Tibial nerve (tissue), 4 donors: ENCODE data around the gene CRYBG3. TPM values are rescaled to one million over a fixed set of nuclear protein-coding genes. Genes with fewer than 3 reads are reported as not detected.

Experiments
- DNase-seq, 2 donors: peaks; one replicate each; pipeline ENCODE4 v3.0.0-alpha.2; 2019; ENCODE audit warnings: low spot score in 2 of 2
- H3K27ac ChIP-seq, 4 donors: fragments of 200-600 bp; sonication (generic) in 3 of 4; one replicate each; pipeline ENCODE4 v1.5.1; 2017 to 2019; ENCODE audit warnings: mild to moderate bottlenecking in 1 of 4
- H3K27me3 ChIP-seq, 2 donors: fragments of 200-600 bp; sonication (generic) in 1 of 2; one replicate each; pipeline versions ENCODE4 v1.5.1 to v1.6.0; 2017 to 2019
- H3K36me3 ChIP-seq, 3 donors: fragments of 200-600 bp; sonication (generic); one replicate each; pipeline ENCODE4 v1.5.1; 2018 to 2019
- H3K4me1 ChIP-seq, 4 donors: fragments of 200-600 bp; sonication (generic) in 3 of 4; one replicate each; pipeline ENCODE4 v1.5.1; 2017 to 2019
- H3K4me3 ChIP-seq, 4 donors: fragments of 200-600 bp; sonication (generic) in 3 of 4; one replicate each; pipeline ENCODE4 v1.5.1; 2017 to 2019; ENCODE audit warnings: mild to moderate bottlenecking in 1 of 4, moderate library complexity in 1 of 4
- H3K9me3 ChIP-seq, 4 donors: fragments of 200-600 bp; sonication (generic) in 3 of 4; one replicate each; pipeline ENCODE4 v1.5.1; 2017 to 2019
- EP300 ChIP-seq, 2 donors: sonication (generic); formaldehyde crosslinking; IDR thresholded peaks; one replicate each; pipeline ENCODE4 v1.6.1; 2017; ENCODE audit warnings: antibody characterized with exemption in 2 of 2, mild to moderate bottlenecking in 1 of 2
- POLR2A ChIP-seq, 2 donors: fragments of 450-650 bp; IDR thresholded peaks; one replicate each; pipeline ENCODE4 v1.6.1; 2017; ENCODE audit warnings: antibody characterized with exemption in 2 of 2, mild to moderate bottlenecking in 2 of 2, moderate library complexity in 2 of 2
- WGBS, 2 donors: methylation state at CpG; one replicate each; pipeline ENCODE4 v1.1.5; 2018; 5-methylcytosine and 5-hydroxymethylcytosine counted together
- total RNA-seq, 4 donors: library from RNA; depleted of rRNA; stranded (reverse); fragments of >200 nt; gene quantifications; one replicate each; pipeline ENCODE4 v1.1.0, GENCODE V29; 2016
- TF ChIP-seq, protein P1 (sequence below), 5 experiments: fragments of 200-600 bp in 3 of 5; fragments of 450-650 bp in 2 of 5; sonication (generic) in 3 of 5; IDR thresholded peaks; one replicate each; pipeline ENCODE4 v1.5.1; 2016 to 2019; ENCODE audit warnings: antibody characterized with exemption in 5 of 5, mild to moderate bottlenecking in 3 of 5, moderate library complexity in 2 of 5

Gene CRYBG3
- total RNA-seq, 4 donors from 2014 or later = 30.9 to 48.1 (median 32.1) TPM

GRCh38 chr3:97952872-97953271 is 131.1 kb downstream of the CRYBG3 start:
- Histone ChIP-seq H3K27ac (no peak overlapping the region), H3K27me3 (no peaks in the 10 kb centered on the region), H3K9me3 (no peaks in the 10 kb centered on the region), H3K36me3 (peaks cover 0 to 81% (median 2%) of the 10 kb centered on the region in 3 donors), H3K4me3 (no peak overlapping the region), H3K4me1 (peaks cover 0 to 10% (median 0%) of the 10 kb centered on the region in 4 donors)
- TF ChIP-seq, protein P1, sequence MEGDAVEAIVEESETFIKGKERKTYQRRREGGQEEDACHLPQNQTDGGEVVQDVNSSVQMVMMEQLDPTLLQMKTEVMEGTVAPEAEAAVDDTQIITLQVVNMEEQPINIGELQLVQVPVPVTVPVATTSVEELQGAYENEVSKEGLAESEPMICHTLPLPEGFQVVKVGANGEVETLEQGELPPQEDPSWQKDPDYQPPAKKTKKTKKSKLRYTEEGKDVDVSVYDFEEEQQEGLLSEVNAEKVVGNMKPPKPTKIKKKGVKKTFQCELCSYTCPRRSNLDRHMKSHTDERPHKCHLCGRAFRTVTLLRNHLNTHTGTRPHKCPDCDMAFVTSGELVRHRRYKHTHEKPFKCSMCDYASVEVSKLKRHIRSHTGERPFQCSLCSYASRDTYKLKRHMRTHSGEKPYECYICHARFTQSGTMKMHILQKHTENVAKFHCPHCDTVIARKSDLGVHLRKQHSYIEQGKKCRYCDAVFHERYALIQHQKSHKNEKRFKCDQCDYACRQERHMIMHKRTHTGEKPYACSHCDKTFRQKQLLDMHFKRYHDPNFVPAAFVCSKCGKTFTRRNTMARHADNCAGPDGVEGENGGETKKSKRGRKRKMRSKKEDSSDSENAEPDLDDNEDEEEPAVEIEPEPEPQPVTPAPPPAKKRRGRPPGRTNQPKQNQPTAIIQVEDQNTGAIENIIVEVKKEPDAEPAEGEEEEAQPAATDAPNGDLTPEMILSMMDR (IDR thresholded peaks at IDR 0.05) = no peak
- TF ChIP-seq EP300 (IDR thresholded peaks at IDR 0.05) (no peak), POLR2A (IDR thresholded peaks at IDR 0.05) (no peak)
- 96 to 100% methylated on average over 1 of the region's 1 CpG for WGBS, 2 donors
- DNase-seq = no peak

GRCh38 chr3:97954228-97954827 is 132.5 kb downstream of the CRYBG3 start:
- no peaks in the 10 kb centered on the region for H3K9me3 ChIP-seq
- no peak for TF ChIP-seq EP300 (IDR thresholded peaks at IDR 0.05)
- TF ChIP-seq, protein P1 (IDR thresholded peaks at IDR 0.05) = no peak
- no peak for TF ChIP-seq POLR2A (IDR thresholded peaks at IDR 0.05)
- H3K27ac ChIP-seq = no peak overlapping the region
- WGBS, 2 donors = 82 to 90% methylated on average over 9 of the region's 9 CpGs
- H3K27me3 ChIP-seq = no peaks in the 10 kb centered on the region
- no peak for DNase-seq
- no peak overlapping the region for H3K4me3 ChIP-seq
- peaks cover 0 to 80% (median 2%) of the 10 kb centered on the region in 3 donors for H3K36me3 ChIP-seq
- peaks cover 0 to 17% (median 0%) of the 10 kb centered on the region in 4 donors for H3K4me1 ChIP-seq

DNA sequence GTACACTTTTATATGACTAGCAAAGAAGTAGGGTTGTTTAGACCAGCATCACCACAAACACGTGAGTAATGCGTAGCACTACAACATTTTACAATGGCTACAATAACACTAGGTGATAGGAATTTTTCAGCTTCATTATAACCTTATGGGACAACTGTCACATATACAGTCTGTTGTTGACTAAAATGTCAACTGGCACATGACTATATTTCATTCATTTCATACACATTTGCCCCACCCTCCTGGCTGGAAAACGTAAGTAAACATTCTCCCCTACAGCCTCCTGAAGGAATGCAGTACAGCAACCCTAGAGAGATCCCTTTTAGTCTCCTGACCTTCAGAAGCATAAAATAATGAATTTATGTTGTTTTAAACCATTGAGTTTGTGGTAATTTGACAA is 134.2 kb downstream of the CRYBG3 start:
- no peak overlapping the region for H3K4me3 ChIP-seq
- H3K4me1 ChIP-seq = peaks cover 0 to 28% (median 2%) of the 10 kb centered on the region in 4 donors
- TF ChIP-seq, protein P1 (IDR thresholded peaks at IDR 0.05) = no peak
- TF ChIP-seq POLR2A (IDR thresholded peaks at IDR 0.05) = no peak
- TF ChIP-seq EP300 (IDR thresholded peaks at IDR 0.05) = no peak
- WGBS, 2 donors = 72 to 74% methylated on average over 3 of the region's 3 CpGs
- H3K27ac ChIP-seq = no peak overlapping the region
- H3K9me3 ChIP-seq = no peaks in the 10 kb centered on the region
- DNase-seq = no peak
- H3K36me3 ChIP-seq = peaks cover 0 to 71% (median 2%) of the 10 kb centered on the region in 3 donors
- H3K27me3 ChIP-seq = no peaks in the 10 kb centered on the region

DNA sequence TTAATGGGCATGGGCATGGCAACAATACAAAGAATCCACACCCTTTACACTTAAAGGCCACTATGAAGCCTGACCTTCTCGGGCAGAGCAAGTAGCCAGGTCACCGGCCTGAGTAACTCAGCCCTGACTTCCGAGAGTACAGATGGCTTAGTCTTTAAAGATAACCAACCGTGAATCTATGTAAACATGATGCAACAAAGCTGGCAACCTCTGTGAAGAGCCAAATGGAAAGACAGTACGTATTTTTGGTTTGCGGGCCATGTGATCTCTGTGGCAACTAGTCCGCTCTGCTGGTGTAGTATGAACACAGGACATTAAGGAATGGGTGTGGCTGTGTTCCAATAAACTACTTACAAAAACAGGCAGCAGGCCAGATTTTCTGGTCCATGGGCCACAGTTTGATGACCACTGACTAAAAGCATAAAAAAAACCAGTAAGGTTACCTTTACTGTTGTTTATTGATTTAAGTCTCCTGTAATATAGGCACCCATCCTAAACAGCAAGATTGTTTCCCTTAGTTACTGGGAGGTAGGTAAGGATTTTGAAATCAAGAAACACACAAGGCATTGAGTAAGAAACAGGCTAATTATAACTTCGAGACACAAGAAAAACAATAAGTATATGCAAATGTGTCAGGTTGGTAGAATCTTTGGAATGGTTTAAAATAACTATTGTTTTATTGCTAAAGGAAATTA is 136.0 kb downstream of the CRYBG3 start:
- Histone ChIP-seq H3K27me3 (no peaks in the 10 kb centered on the region), H3K9me3 (no peaks in the 10 kb centered on the region), H3K4me3 (no peak overlapping the region), H3K36me3 (peaks cover 0 to 53% (median 2%) of the 10 kb centered on the region in 3 donors), H3K27ac (no peak overlapping the region), H3K4me1 (peaks cover 0 to 29% (median 3%) of the 10 kb centered on the region in 4 donors)
- TF ChIP-seq EP300 (IDR thresholded peaks at IDR 0.05) (no peak), POLR2A (IDR thresholded peaks at IDR 0.05) (no peak)
- TF ChIP-seq, protein P1 (IDR thresholded peaks at IDR 0.05) = no peak
- 86 to 87% methylated on average over 8 of the region's 8 CpGs for whole genome bisulfite sequencing, 2 donors
- DNase-seq = no peak

DNA sequence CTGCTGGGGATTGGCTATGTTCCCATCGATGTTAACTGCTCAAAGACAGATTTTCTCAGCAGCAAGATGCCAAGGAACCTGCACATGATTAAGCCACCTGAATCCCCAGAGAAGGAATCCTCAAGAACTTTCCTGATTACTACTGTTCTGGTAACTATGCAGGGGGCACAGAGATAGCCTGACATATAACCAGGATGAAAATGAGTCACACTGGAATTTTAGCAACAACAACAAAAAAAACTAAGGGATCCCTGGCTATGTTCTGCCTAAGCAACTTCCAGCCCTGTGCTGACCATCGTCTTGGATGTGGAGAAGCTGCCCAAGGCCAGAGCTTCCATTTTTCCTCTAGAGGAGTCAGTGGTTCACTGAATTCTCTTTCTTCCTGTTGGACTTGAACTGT is 136.6 kb downstream of the CRYBG3 start:
- Histone ChIP-seq H3K4me3 (no peak overlapping the region), H3K9me3 (no peaks in the 10 kb centered on the region), H3K27ac (no peak overlapping the region), H3K27me3 (no peaks in the 10 kb centered on the region), H3K4me1 (peaks cover 0 to 29% (median 3%) of the 10 kb centered on the region in 4 donors), H3K36me3 (peaks cover 0 to 52% (median 2%) of the 10 kb centered on the region in 3 donors)
- WGBS, 2 donors = 85 to 90% methylated on average over 2 of the region's 2 CpGs
- DNase-seq = no peak
- TF ChIP-seq POLR2A (IDR thresholded peaks at IDR 0.05) (no peak), EP300 (IDR thresholded peaks at IDR 0.05) (no peak)
- TF ChIP-seq, protein P1 (IDR thresholded peaks at IDR 0.05) = no peak
